H1 (cell line): ENCODE measurements around the gene EAF2. TPM values are rescaled to one million over a fixed set of nuclear protein-coding genes. Genes with fewer than 3 reads are reported as not detected.

Experiments
- CTCF ChIA-PET: fragments of 300-600 bp; sonication (Branson Sonifier 250); formaldehyde crosslinking; loops from one replicate; lab custom pipeline; 2021; ENCODE audit not compliant: partially characterized antibody; lab: Charles Lee
- POLR2A ChIA-PET: fragments of 300-600 bp; sonication (Branson Sonifier 250); formaldehyde crosslinking; loops from one replicate; lab custom pipeline; 2021; ENCODE audit warnings: inconsistent platforms; ENCODE audit not compliant: partially characterized antibody; lab: Charles Lee
- DNase-seq, 2 experiments: peaks; one replicate each; pipeline versions ENCODE4 v3.0.0 to v3.0.0-alpha.2; 2010 to 2022; ENCODE audit warnings: low spot score in 2 of 2, low read depth in 1 of 2, mixed read lengths in 1 of 2
- FAIRE-seq: peaks from 2 replicates; lab custom pipeline; 2011; peaks lifted over from hg19 to GRCh38; lab: Jason Lieb, UNC
- H2AFZ ChIP-seq: 2 replicates; pipeline ENCODE4 v1.8.1; 2012; ENCODE audit warnings: low read length, inconsistent platforms
- H2AK5ac ChIP-seq: 2 replicates; pipeline ENCODE4 v1.6.1; 2013; ENCODE audit warnings: low read depth, low read length
- H2BK120ac ChIP-seq: replicated peaks from 2 replicates; pipeline ENCODE3; 2013; ENCODE audit warnings: low read depth, low read length, inconsistent platforms
- H2BK12ac ChIP-seq: 2 replicates; pipeline ENCODE4 v1.6.1; 2013; ENCODE audit warnings: low read depth, low read length
- H2BK15ac ChIP-seq: 2 replicates; pipeline ENCODE4 v1.6.1; 2013; ENCODE audit warnings: low read length
- H2BK20ac ChIP-seq: 2 replicates; pipeline ENCODE4 v1.6.1; 2013; ENCODE audit warnings: low read length
- H2BK5ac ChIP-seq: 2 replicates; pipeline ENCODE4 v1.6.1; 2013; ENCODE audit warnings: low read depth, low read length
- H3K14ac ChIP-seq: 2 replicates; pipeline ENCODE4 v1.6.1; 2013; ENCODE audit warnings: inconsistent platforms; ENCODE audit not compliant: insufficient read length
- H3K18ac ChIP-seq: 2 replicates; pipeline ENCODE4 v1.6.1; 2013; ENCODE audit warnings: low read length; ENCODE audit errors: extremely low read depth
- H3K23ac ChIP-seq: 2 replicates; pipeline ENCODE4 v1.6.1; 2013; ENCODE audit warnings: inconsistent platforms; ENCODE audit not compliant: insufficient read length
- H3K23me2 ChIP-seq: 2 replicates; pipeline ENCODE4 v1.6.1; 2013; ENCODE audit warnings: low read depth, low read length
- H3K27ac ChIP-seq: 2 replicates; pipeline ENCODE4 v1.6.1; 2011; ENCODE audit warnings: low read depth, low read length, inconsistent platforms
- H3K27me3 ChIP-seq, 4 experiments: replicated peaks in 1 of 4; 1 replicate in 1 of 4; 2 replicates in 3 of 4; pipeline versions ENCODE4 v1.6.1 to v1.8.1; 2011 to 2013; ENCODE audit warnings: low read length in 3 of 4, mild to moderate bottlenecking in 3 of 4, inconsistent platforms in 2 of 4, mixed read lengths in 2 of 4, moderate library complexity in 1 of 4; ENCODE audit not compliant: control insufficient read depth in 3 of 4, insufficient read depth in 3 of 4; ENCODE audit errors: extremely low read depth in 1 of 4
- H3K36me3 ChIP-seq, 4 experiments: 2 replicates each; pipeline versions ENCODE4 v1.6.1 to v1.8.1; 2011 to 2013; ENCODE audit warnings: mild to moderate bottlenecking in 4 of 4, low read length in 3 of 4, moderate library complexity in 2 of 4, control low read depth in 1 of 4, inconsistent platforms in 1 of 4; ENCODE audit not compliant: insufficient read depth in 4 of 4, control insufficient read depth in 2 of 4
- H3K4ac ChIP-seq: replicated peaks from 2 replicates; pipeline ENCODE3; 2013; ENCODE audit warnings: low read length, low read depth, mixed read lengths, inconsistent platforms; ENCODE audit not compliant: insufficient read length
- H3K4me1 ChIP-seq, 4 experiments: replicated peaks in 1 of 4; 1 replicate in 1 of 4; 2 replicates in 3 of 4; pipeline versions ENCODE4 v1.6.1 to v1.8.1; 2011 to 2013; ENCODE audit warnings: low read length in 3 of 4, inconsistent platforms in 2 of 4, mixed read lengths in 1 of 4; ENCODE audit not compliant: insufficient read depth in 4 of 4, control insufficient read depth in 3 of 4
- H3K4me2 ChIP-seq, 2 experiments: 2 replicates each; pipeline versions ENCODE4 v1.6.1 to v1.8.1; 2011 to 2013; ENCODE audit warnings: low read depth in 2 of 2, low read length in 2 of 2, control low read depth in 1 of 2, inconsistent platforms in 1 of 2, mild to moderate bottlenecking in 1 of 2; ENCODE audit not compliant: insufficient read depth in 1 of 2
- H3K4me3 ChIP-seq, 4 experiments: fragments of 200-600, 300-600 bp in 1 of 4; sonication (generic), shearing (Covaris generic), sonication (Bioruptor Twin) in 1 of 4; 2 replicates each; pipeline versions ENCODE4 v1.5.1 to v1.8.1; 2011 to 2016; ENCODE audit warnings: low read length in 4 of 4, low read depth in 3 of 4, control low read depth in 2 of 4, inconsistent platforms in 2 of 4, mild to moderate bottlenecking in 2 of 4, mixed read lengths in 1 of 4, moderate library complexity in 1 of 4; ENCODE audit not compliant: insufficient read depth in 2 of 4; ENCODE audit errors: extremely low read depth in 1 of 4
- H3K56ac ChIP-seq: replicated peaks from 2 replicates; pipeline ENCODE3; 2013; ENCODE audit warnings: low read depth, mild to moderate bottlenecking, mixed read lengths, low read length, inconsistent platforms; ENCODE audit not compliant: insufficient read length
- H3K79me1 ChIP-seq: 2 replicates; pipeline ENCODE4 v1.6.1; 2013; ENCODE audit warnings: low read depth, low read length, control low read depth
- H3K79me2 ChIP-seq, 2 experiments: 2 replicates each; pipeline versions ENCODE4 v1.6.1 to v1.8.1; 2012 to 2013; ENCODE audit warnings: low read length in 2 of 2, mild to moderate bottlenecking in 2 of 2, inconsistent platforms in 1 of 2; ENCODE audit not compliant: insufficient read depth in 2 of 2, control insufficient read depth in 1 of 2
- H3K9ac ChIP-seq, 4 experiments: replicated peaks in 1 of 4; 1 replicate in 1 of 4; 2 replicates in 3 of 4; pipeline versions ENCODE4 v1.6.1 to v1.8.1; 2011 to 2013; ENCODE audit warnings: low read depth in 3 of 4, low read length in 3 of 4, control low read depth in 2 of 4, mild to moderate bottlenecking in 2 of 4, moderate library complexity in 2 of 4, inconsistent platforms in 1 of 4; ENCODE audit errors: extremely low read depth in 1 of 4
- H3K9me3 ChIP-seq, 2 experiments: 2 replicates each; pipeline versions ENCODE4 v1.6.1 to v1.8.1; 2012 to 2013; ENCODE audit warnings: mild to moderate bottlenecking in 2 of 2, moderate library complexity in 2 of 2, control low read depth in 1 of 2, inconsistent platforms in 1 of 2, low read depth in 1 of 2, low read length in 1 of 2, mixed read lengths in 1 of 2; ENCODE audit not compliant: insufficient read depth in 2 of 2
- H4K20me1 ChIP-seq, 2 experiments: replicated peaks in 1 of 2; 2 replicates each; pipeline versions ENCODE3 to v1.8.1; 2011 to 2013; ENCODE audit warnings: inconsistent platforms in 2 of 2, low read length in 2 of 2, mild to moderate bottlenecking in 1 of 2; ENCODE audit not compliant: insufficient read depth in 2 of 2, control insufficient read depth in 1 of 2
- H4K5ac ChIP-seq: 2 replicates; pipeline ENCODE4 v1.6.1; 2013; ENCODE audit warnings: low read length, low read depth, mixed read lengths, inconsistent platforms; ENCODE audit not compliant: insufficient read length
- H4K8ac ChIP-seq: 2 replicates; pipeline ENCODE4 v1.8.0; 2013; ENCODE audit warnings: mild to moderate bottlenecking, moderate library complexity, low read length, inconsistent platforms; ENCODE audit not compliant: insufficient read depth; ENCODE audit errors: extremely low read depth
- H4K91ac ChIP-seq: replicated peaks from 2 replicates; pipeline ENCODE3; 2013; ENCODE audit warnings: low read length, mixed read lengths, inconsistent platforms; ENCODE audit not compliant: insufficient read length
- CBX5 ChIP-seq: fragments of 300-800, 300-1000 bp; sonication (generic); IDR thresholded peaks from 2 replicates; pipeline ENCODE4 v1.7.1; 2016; ENCODE audit warnings: antibody characterized with exemption, low read length, low read depth
- CTBP2 ChIP-seq: IDR thresholded peaks from 2 replicates; pipeline ENCODE4 v1.7.0; 2011; ENCODE audit warnings: borderline replicate concordance, mild to moderate bottlenecking, moderate library complexity, mixed read lengths, low read length; ENCODE audit not compliant: insufficient read depth, insufficient read length
- MAFK ChIP-seq: IDR thresholded peaks from 2 replicates; pipeline ENCODE4 v1.6.1; 2012; ENCODE audit warnings: low read depth, mild to moderate bottlenecking, improper control_type of control experiment, low read length
- PHF8 ChIP-seq: fragments of 200-600 bp; sonication (generic); conservative IDR thresholded peaks from 2 replicates; pipeline ENCODE4 v1.7.1; 2012; ENCODE audit warnings: low read depth, mild to moderate bottlenecking, inconsistent platforms, low read length, moderate library complexity
- POLR2AphosphoS5 ChIP-seq: IDR thresholded peaks from 2 replicates; pipeline ENCODE4 v1.6.1; 2011; ENCODE audit warnings: low read depth, low read length
- SP4 ChIP-seq: IDR thresholded peaks from 2 replicates; pipeline ENCODE4 v1.6.1; 2012; ENCODE audit warnings: low read length, inconsistent platforms
- SRF ChIP-seq: IDR thresholded peaks from 2 replicates; pipeline ENCODE4 v1.6.1; 2011; ENCODE audit warnings: mild to moderate bottlenecking, low read depth, low read length, moderate library complexity
- SUZ12 ChIP-seq: fragments of 200-600 bp; sonication (generic); IDR thresholded peaks from 2 replicates; pipeline ENCODE4 v1.6.1; 2012; ENCODE audit warnings: mild to moderate bottlenecking, inconsistent platforms, low read length, moderate library complexity, mixed read lengths
- TAF1 ChIP-seq: IDR thresholded peaks from 2 replicates; pipeline ENCODE4 v1.6.1; 2011; ENCODE audit warnings: mild to moderate bottlenecking, low read depth, low read length
- ZNF274 ChIP-seq: IDR thresholded peaks from 2 replicates; pipeline ENCODE4 v1.7.0; 2012; ENCODE audit warnings: low read length, borderline replicate concordance; ENCODE audit errors: extremely low read depth
- WGBS, 2 experiments: shearing (Covaris generic) in 1 of 2; methylation state at CpG; one replicate each; pipeline versions ENCODE4 v1.1.6 to v1.1.7; 2013 to 2015; ENCODE audit warnings: low lambda C conversion rate in 2 of 2, mixed read lengths in 2 of 2, inconsistent platforms in 1 of 2, low coverage in 1 of 2, missing lambda C conversion rate in 1 of 2; ENCODE audit not compliant: insufficient replicate concordance in 2 of 2, insufficient coverage in 1 of 2, insufficient read length in 1 of 2; ENCODE audit errors: extremely low coverage in 1 of 2, missing lambda C conversion rate in 1 of 2; 5-methylcytosine and 5-hydroxymethylcytosine counted together
- polyA plus RNA-seq, 7 experiments: library from polyadenylated mRNA; depleted of rRNA in 3 of 7; stranded (reverse) in 5 of 7; unstranded in 2 of 7; fragments of >200 nt in 5 of 7; fragments of 200-250 nt in 2 of 7; gene quantifications; 1 replicate in 5 of 7; 2 replicates in 1 of 7; 4 replicates in 1 of 7; pipeline versions ENCODE4 v1.2.1 to v1.2.3, GENCODE V29; 2011 to 2013; ENCODE audit warnings: missing spikeins in 2 of 7, mixed read lengths in 2 of 7
- total RNA-seq: library from RNA; stranded (reverse); fragmentation: NEBNext Ultra II Directional; extraction: Animal tissue kit (Norgen Biotek cat#: 25700); gene quantifications from 2 replicates; pipeline ENCODE4 v1.2.1, GENCODE V29; 2021
- TF ChIP-seq, protein P1 (sequence below): IDR thresholded peaks from 2 replicates; pipeline ENCODE4 v1.6.1; 2011; ENCODE audit warnings: low read depth, mild to moderate bottlenecking, low read length; ENCODE audit not compliant: insufficient read depth
- TF ChIP-seq, protein P2 (sequence below): IDR thresholded peaks from 2 replicates; pipeline ENCODE4 v1.6.1; 2012; ENCODE audit warnings: inconsistent platforms

The EAF2 gene
- total and polyA plus RNA-seq, 2 of the 8 experiments (the other 6 are each of a cell fraction or from before 2014, with no cell fraction given): 3.6 to 6.6 TPM

DNA sequence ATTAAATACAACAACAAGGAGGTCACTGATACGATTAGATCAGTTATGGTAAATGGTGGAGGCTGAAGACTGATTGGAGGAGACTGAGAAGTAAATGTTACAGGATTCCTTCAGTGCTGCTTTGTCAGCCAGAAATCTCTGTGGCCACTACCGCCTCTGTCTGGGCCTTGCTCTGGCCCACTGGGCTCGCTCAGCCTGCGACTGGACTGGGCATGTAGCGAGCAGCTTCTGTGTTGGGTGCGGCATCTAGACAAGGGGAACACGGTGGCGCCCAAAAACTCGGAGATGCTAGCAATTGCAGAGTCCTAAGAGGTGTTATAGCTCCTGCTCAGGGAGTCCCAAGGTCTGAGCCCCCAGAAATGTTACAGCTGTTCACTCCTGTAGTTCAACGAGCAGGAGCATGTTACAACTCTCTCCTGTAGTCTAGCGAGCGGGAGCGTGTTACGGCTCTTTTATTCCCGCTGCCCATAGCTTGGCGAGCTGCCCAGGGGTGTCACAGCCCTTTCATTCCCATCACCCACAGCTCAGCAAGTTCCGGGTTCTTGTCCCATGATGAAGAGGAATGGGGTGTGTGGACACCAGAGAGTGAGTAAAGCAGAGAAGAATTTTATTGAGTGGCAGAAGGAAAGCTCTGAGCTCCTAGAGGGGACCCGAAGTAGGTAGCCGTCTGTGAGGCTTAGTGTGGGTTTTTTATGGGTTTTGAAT is 83.9 kb downstream of the EAF2 start:
- Histone ChIP-seq H3K56ac (no peak overlapping the region), H2BK15ac (no peak overlapping the region), H4K91ac (no peak overlapping the region), H3K4ac (no peak overlapping the region), H3K36me3 (no peaks in the 10 kb centered on the region), H2AK5ac (no peak overlapping the region), H3K27ac (no peak overlapping the region), H3K14ac (no peak overlapping the region), H3K23ac (no peak overlapping the region), H3K9ac (no peak overlapping the region), H2BK20ac (no peak overlapping the region), H3K4me2 (no peak overlapping the region), H3K23me2 (no peaks in the 10 kb centered on the region), H4K20me1 (no peaks in the 10 kb centered on the region), H4K5ac (no peak overlapping the region), H3K79me2 (no peaks in the 10 kb centered on the region), H3K9me3 (no peaks in the 10 kb centered on the region), H2BK120ac (no peak overlapping the region), H3K18ac (no peak overlapping the region), H2BK12ac (no peak overlapping the region), H3K79me1 (no peaks in the 10 kb centered on the region), H3K4me3 (no peak overlapping the region), H2BK5ac (no peak overlapping the region), H2AFZ (no peak overlapping the region), H4K8ac (0 out of 2 replicates have a peak overlapping the region, but pooled peaks have one; percentile 0), H3K27me3 (no peaks in the 10 kb centered on the region), H3K4me1 (no peaks in the 10 kb centered on the region)
- FAIRE-seq: no peak
- DNase-seq: no peak
- 93% methylated on average over 19 of the region's 19 CpGs; no CpG with 5 or more reads in 1 of the 2 experiments for WGBS, 2 experiments
- TF ChIP-seq TAF1 (no peak), CBX5 (no peak), POLR2AphosphoS5 (no peak), ZNF274 (no peak), CTBP2 (no peak), MAFK (no peak), SP4 (no peak), PHF8 (no peak), SUZ12 (no peak), SRF (no peak)
- TF ChIP-seq, protein P1, sequence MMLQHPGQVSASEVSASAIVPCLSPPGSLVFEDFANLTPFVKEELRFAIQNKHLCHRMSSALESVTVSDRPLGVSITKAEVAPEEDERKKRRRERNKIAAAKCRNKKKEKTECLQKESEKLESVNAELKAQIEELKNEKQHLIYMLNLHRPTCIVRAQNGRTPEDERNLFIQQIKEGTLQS: no peak
- TF ChIP-seq, protein P2, sequence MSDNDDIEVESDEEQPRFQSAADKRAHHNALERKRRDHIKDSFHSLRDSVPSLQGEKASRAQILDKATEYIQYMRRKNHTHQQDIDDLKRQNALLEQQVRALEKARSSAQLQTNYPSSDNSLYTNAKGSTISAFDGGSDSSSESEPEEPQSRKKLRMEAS: no peak
- ChIA-PET POLR2A (no interaction called here), CTCF (interaction anchor here (0.8 to 1.9 kb wide), 4 partner anchors 10 to 77 kb away, joined by 3 to 4 read pairs (median 4); no protein-coding TSS in a partner anchor)
